ENCODE measurements around the gene COL1A2. TPM values are rescaled to one million over a fixed set of nuclear protein-coding genes. Genes with fewer than 3 reads are reported as not detected.
A peak's percentile ranks its signal among the peaks of the same experiment; 100 is the strongest.

COL1A2 gene
- total and polyA plus RNA-seq, 2 of the 4 experiments (the other 2 are of a cell fraction) = 1,211 to 4,454 TPM

DNA sequence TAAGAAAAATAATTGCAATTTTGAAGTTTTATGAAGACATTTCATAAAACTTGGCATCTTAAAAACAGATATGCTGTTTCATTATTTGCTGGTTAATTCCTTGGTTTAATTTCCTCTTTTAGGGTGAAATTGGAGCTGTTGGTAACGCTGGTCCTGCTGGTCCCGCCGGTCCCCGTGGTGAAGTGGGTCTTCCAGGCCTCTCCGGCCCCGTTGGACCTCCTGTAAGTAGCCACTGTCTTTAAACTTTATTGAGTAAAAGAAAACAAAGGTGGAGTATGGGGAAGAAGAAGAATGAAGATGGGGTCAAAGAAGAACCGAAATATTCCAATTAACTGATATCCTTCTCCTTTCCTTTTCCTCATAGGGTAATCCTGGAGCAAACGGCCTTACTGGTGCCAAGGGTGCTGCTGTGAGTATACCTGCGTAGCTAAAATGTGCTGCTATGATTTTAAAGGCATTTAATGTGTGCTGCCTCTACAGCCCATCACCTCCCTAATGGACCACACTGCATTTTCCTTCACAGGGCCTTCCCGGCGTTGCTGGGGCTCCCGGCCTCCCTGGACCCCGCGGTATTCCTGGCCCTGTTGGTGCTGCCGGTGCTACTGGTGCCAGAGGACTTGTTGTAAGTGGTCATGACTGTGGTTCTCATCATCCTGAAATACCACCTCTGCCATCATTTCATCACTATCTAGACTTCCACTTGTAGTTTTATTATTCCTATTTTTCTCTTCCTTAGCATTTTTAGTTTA, 14.7 kb downstream of the COL1A2 start:
- Histone ChIP-seq H2BK15ac (ENCODE audit: low read depth, low read length) (peak overlapping the region; percentile 9; the same call in 2 of the 3 replicates), H3K18ac (ENCODE audit: low read depth, low read length) (peak overlapping the region; percentile 93), H4K20me1 (ENCODE audit: insufficient read depth, low read length) (peaks cover 33% of the 10 kb centered on the region; the same call in 1 of the 2 replicates), H3K4me3 (ENCODE audit: insufficient read depth, low read depth, low read length) (no peak overlapping the region), H3K9me1 (ENCODE audit: insufficient read depth, low read length) (peaks cover 3% of the 10 kb centered on the region; the same call in 1 of the 2 replicates), H2BK120ac (ENCODE audit: low read depth, low read length) (0 out of 2 replicates have a peak overlapping the region, but pooled peaks have one; percentile 8), H2AK5ac (ENCODE audit: low read depth, low read length) (peak overlapping the region; percentile 41; the same call in 1 of the 2 replicates), H3K9me3 (ENCODE audit: control insufficient read depth, insufficient read depth, low read length) (no peaks in the 10 kb centered on the region), H3K23ac (ENCODE audit: low read depth, low read length) (peak overlapping the region; percentile 91; the same call in 1 of the 2 replicates), H3K4me2 (ENCODE audit: low read depth, low read length) (peak overlapping the region; percentile 2), H4K91ac (ENCODE audit: insufficient read depth, low read depth, low read length) (peak overlapping the region; percentile 19), H3K56ac (ENCODE audit: extremely low read depth, insufficient read depth, low read length) (peak overlapping the region; percentile 22; the same call in 1 of the 2 replicates), H3K14ac (replicated peaks; ENCODE audit: low read depth, low read length) (peak overlapping the region; percentile 54), H2BK5ac (ENCODE audit: low read depth, low read length, poor library complexity, severe bottlenecking) (peak overlapping the region; percentile 99), H2AK9ac (replicated peaks; ENCODE audit: low read depth, low read length, poor library complexity) (no peak overlapping the region), H2BK20ac (ENCODE audit: low read depth, low read length) (no peak overlapping the region; the same call in 1 of the 2 replicates), H4K5ac (ENCODE audit: low read depth, low read length) (peak overlapping the region; percentile 69), H3K4ac (ENCODE audit: low read depth, low read length) (peak overlapping the region; percentile 32), H3K4me1 (ENCODE audit: control insufficient read depth, insufficient read depth, low read length) (peaks cover 36% of the 10 kb centered on the region), H3K9ac (ENCODE audit: low read depth, low read length) (peak overlapping the region; percentile 51), H4K8ac (ENCODE audit: low read depth in 2 of 2, low read length in 2 of 2) (peak overlapping the region in 1 of 2 experiments; percentile 51; a peak in 2 of 4 replicates), H3K79me1 (ENCODE audit: low read depth in 1 of 2, low read length in 2 of 2) (peaks cover 4 to 38% of the 10 kb centered on the region in 2 experiments; a peak in 3 of 4 replicates), H3K36me3 (ENCODE audit: control insufficient read depth, insufficient read depth, low read length) (peaks cover 90% of the 10 kb centered on the region), H2AFZ (replicated peaks; ENCODE audit: low read length, poor library complexity) (no peak overlapping the region), H3K27me3 (ENCODE audit: control insufficient read depth, insufficient read depth, low read length) (no peaks in the 10 kb centered on the region), H3K27ac (ENCODE audit: insufficient read depth, low read length) (peak overlapping the region; percentile 98)
- dilution Hi-C loops (cut with HindIII; ENCODE audit: low sequenced_read_pairs, unreplicated experiment) = no loop called here
- in situ Hi-C loops (cut with MboI; ENCODE audit: low sequenced_read_pairs) = no loop called here
- no TSS peak for BruUV-seq (replicated peaks)
- WGBS, 2 experiments (ENCODE audit: extremely low coverage in 2 of 2, insufficient read length in 1 of 2) = no CpG with 5 or more reads among the region's 15 CpGs
- intact Hi-C loops (cut with micrococcal nuclease) = no loop called here
- POLR2A ChIA-PET (ENCODE audit: unreplicated experiment) = no interaction called here
- DNase-seq = no peak
- CTCF ChIA-PET = interaction anchor here (0.7 to 1.4 kb wide), 2 partner anchors 113 to 121 kb away, joined by 3 read pairs; no protein-coding TSS in a partner anchor
- ATAC-seq (ENCODE audit: low read depth) = 0 out of 2 replicates have a peak, but pooled peaks have one; percentile 1
- TF ChIP-seq CHD1 (IDR thresholded peaks at IDR 0.05; ENCODE audit: low read depth, low read length) (no peak), BHLHE40 (IDR thresholded peaks at IDR 0.05; ENCODE audit: low read depth, low read length) (no peak), SMC3 (IDR thresholded peaks at IDR 0.05; ENCODE audit: low read depth, low read length) (no peak), FOS (IDR thresholded peaks at IDR 0.05; ENCODE audit: low read depth, low read length) (no peak), MAZ (IDR thresholded peaks at IDR 0.05; ENCODE audit: borderline replicate concordance, low read depth, low read length) (no peak), POLR2A (IDR thresholded peaks at IDR 0.05; ENCODE audit: low read depth, low read length) (no peak; the same call in 1 of the 2 replicates), MXI1 (IDR thresholded peaks at IDR 0.05; ENCODE audit: borderline replicate concordance, low read depth, low read length) (no peak), MAFK (IDR thresholded peaks at IDR 0.05; ENCODE audit: low read depth, low read length) (no peak), RCOR1 (IDR thresholded peaks at IDR 0.05; ENCODE audit: insufficient replicate concordance, low read length) (no peak), RAD21 (IDR thresholded peaks at IDR 0.05; ENCODE audit: low read length) (no peak), CEBPB (IDR thresholded peaks at IDR 0.05; ENCODE audit: low read depth, low read length) (no peak), NFE2L2 (IDR thresholded peaks at IDR 0.05; ENCODE audit: low read depth, low read length) (no peak), CTCF (conservative IDR thresholded peaks at IDR 0.05; ENCODE audit: low read depth, low read length) (no peak)
- TF ChIP-seq, protein P1, sequence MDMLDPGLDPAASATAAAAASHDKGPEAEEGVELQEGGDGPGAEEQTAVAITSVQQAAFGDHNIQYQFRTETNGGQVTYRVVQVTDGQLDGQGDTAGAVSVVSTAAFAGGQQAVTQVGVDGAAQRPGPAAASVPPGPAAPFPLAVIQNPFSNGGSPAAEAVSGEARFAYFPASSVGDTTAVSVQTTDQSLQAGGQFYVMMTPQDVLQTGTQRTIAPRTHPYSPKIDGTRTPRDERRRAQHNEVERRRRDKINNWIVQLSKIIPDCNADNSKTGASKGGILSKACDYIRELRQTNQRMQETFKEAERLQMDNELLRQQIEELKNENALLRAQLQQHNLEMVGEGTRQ (IDR thresholded peaks at IDR 0.05; ENCODE audit: low read depth, low read length) = no peak
